Heart right ventricle (tissue), 16 donors: ENCODE results near the gene TMIGD2. TPM values are rescaled to one million over a fixed set of nuclear protein-coding genes. Genes with fewer than 3 reads are reported as not detected.

Experiments used
- ATAC-seq, 8 donors: fragments of 200-7000 bp; cut with Tn5 transposase; one replicate each; pipeline ENCODE4 v1.9.1; 2020; ENCODE audit warnings: mild to moderate bottlenecking in 8 of 8, moderate library complexity in 8 of 8, moderate number of reproducible peaks in 1 of 8
- DNase-seq, 2 donors: peaks; one replicate each; pipeline ENCODE4 v3.0.0-alpha.2; 2020
- H3K27ac ChIP-seq, 10 donors: fragments of 200-600 bp; sonication (generic) in 2 of 10; one replicate each; pipeline versions ENCODE4 v1.5.0 to v1.8.0; 2020 to 2022; ENCODE audit warnings: mild to moderate bottlenecking in 3 of 10
- H3K27me3 ChIP-seq, 7 donors: fragments of 200-600 bp; one replicate each; pipeline ENCODE4 v1.8.0; 2021 to 2022; ENCODE audit warnings: mild to moderate bottlenecking in 2 of 7
- H3K36me3 ChIP-seq, 9 donors: fragments of 200-600 bp; sonication (generic) in 1 of 9; one replicate each; pipeline versions ENCODE4 v1.5.0 to v1.8.0; 2020 to 2022; ENCODE audit warnings: mild to moderate bottlenecking in 2 of 9
- H3K4me1 ChIP-seq, 9 donors: fragments of 200-600 bp; sonication (generic) in 1 of 9; one replicate each; pipeline versions ENCODE4 v1.5.0 to v1.8.0; 2020 to 2022; ENCODE audit warnings: mild to moderate bottlenecking in 4 of 9
- H3K4me3 ChIP-seq, 10 donors: fragments of 200-600 bp; sonication (generic) in 2 of 10; one replicate each; pipeline versions ENCODE4 v1.5.0 to v1.8.0; 2020 to 2022; ENCODE audit warnings: mild to moderate bottlenecking in 7 of 10, moderate library complexity in 2 of 10
- H3K9me3 ChIP-seq, 11 donors: fragments of 200-600 bp in 10 of 11; sonication (generic) in 2 of 11; one replicate each; pipeline versions ENCODE4 v1.5.0 to v1.8.0; 2013 to 2022; ENCODE audit warnings: mild to moderate bottlenecking in 2 of 11, control low read depth in 1 of 11, moderate library complexity in 1 of 11
- WGBS, 2 donors: extraction: QIAGEN DNeasy Blood & Tissue Kit; methylation state at CpG; one replicate each; pipeline ENCODE4 v1.1.7; 2013; ENCODE audit warnings: inconsistent platforms in 1 of 2; 5-methylcytosine and 5-hydroxymethylcytosine counted together
- intact Hi-C, 10 donors: fragments of 100-400 bp; cut with DNase I; formaldehyde crosslinking; loops; one replicate each; pipeline versions ENCODE4 v1.11.1 to v1.14.2; 2022
- polyA plus RNA-seq, 2 donors: library from polyadenylated mRNA; stranded (reverse); fragments of 200-250 nt; gene quantifications; one replicate each; pipeline ENCODE4 v1.2.3, GENCODE V29; 2013
- total RNA-seq, 10 donors: library from RNA; stranded (reverse); fragmentation: NEBNext Ultra II Directional in 3 of 10; extraction: Animal tissue kit (Norgen Biotek cat#: 25700) in 3 of 10; gene quantifications; one replicate each; pipeline versions ENCODE4 v1.2.1 to v1.2.4, GENCODE V29; 2021 to 2023
- TF ChIP-seq, protein P1 (sequence below), 9 donors: fragments of 200-600 bp; sonication (generic) in 2 of 9; IDR thresholded peaks; one replicate each; pipeline versions ENCODE4 v1.5.0 to v1.8.0; 2021 to 2022; ENCODE audit warnings: antibody characterized with exemption in 9 of 9, mild to moderate bottlenecking in 5 of 9, moderate library complexity in 1 of 9
- donor health status: Arrhythmogenic right ventricular cardiomyopathy.
- donor health status: ischemic (EF 13 %, LVEDD 7.1; RV severe dilation, severe dysfunction).
- donor health status: healthy with polysubstance abuse.
- donor health status: DM: no; HTN: yes; CAD: no.
- donor health status: DM: no; HTN: no; CAD: no.
- donor health status: ischemic (EF 25% LVEDD 6.9; RV normal size, moderate dysfunction).
- donor health status: ischemic (EF 25% LVEDD 5.7; RV mildly dilated, moderate dysfunction).
- donor health status: healthy.
- donor health status: DM: yes; HTN: yes; CAD: no.
- donor health status: Ischemic cardiomyopathy.
- donor health status: ischemic (EF 35%, LVEDD 5.7; RV mildly dilated, moderate dysfunction).
- donor health status: nonischemic (EF 11% LVEDD 7.7; RV severe dilation, severe dysfunction).
- donor health status: DM: yes; HTN: yes; CAD: no.
- donor health status: PGD.
- donor health status: ischemic (EF 29% LVEDD 5.4; RV normal size, mild dysfunction).
- donor health status: nonischemic (EF 23%, LVEDD 6.1; RV moderate dilation, normal function).

Gene TMIGD2
- total and polyA plus RNA-seq, 12 donors: 0.07 to 0.35 TPM; not detected in 10

DNA sequence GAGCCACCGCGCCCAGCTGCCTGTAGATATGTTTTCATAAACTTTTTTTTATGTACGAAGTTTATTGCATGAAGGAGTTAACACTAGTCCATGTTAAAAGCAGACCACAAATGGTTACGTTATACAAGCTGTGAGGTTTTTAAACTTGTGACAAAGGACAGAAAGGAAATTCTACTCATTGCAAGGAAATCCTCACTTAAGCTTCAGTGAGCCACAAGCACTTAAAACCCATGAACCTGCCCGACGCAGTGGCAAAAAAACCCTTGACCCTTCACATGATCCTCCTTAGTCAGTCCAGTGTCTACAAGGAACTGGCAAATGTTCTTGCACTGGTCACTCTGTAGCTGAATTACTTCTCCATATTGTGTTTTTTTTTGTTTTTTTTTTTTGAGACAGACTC is 45.3 kb upstream of the TMIGD2 start:
- Histone ChIP-seq H3K4me1 (peaks cover 0 to 15% (median 7%) of the 10 kb centered on the region in 9 donors), H3K4me3 (no peak overlapping the region), H3K36me3 (peaks cover 0 to 42% (median 4%) of the 10 kb centered on the region in 9 donors), H3K27me3 (no peaks in the 10 kb centered on the region), H3K9me3 (no peaks in the 10 kb centered on the region), H3K27ac (no peak overlapping the region)
- 78 to 92% methylated on average over 6 of the region's 6 CpGs for WGBS, 2 donors
- DNase-seq (no peak), ATAC-seq (no peak)
- intact Hi-C loops: loop anchor here in 1 of 10 donors (5.0 kb wide), 1 partner anchor 75 kb away; no protein-coding TSS in a partner anchor
- TF ChIP-seq, protein P1, sequence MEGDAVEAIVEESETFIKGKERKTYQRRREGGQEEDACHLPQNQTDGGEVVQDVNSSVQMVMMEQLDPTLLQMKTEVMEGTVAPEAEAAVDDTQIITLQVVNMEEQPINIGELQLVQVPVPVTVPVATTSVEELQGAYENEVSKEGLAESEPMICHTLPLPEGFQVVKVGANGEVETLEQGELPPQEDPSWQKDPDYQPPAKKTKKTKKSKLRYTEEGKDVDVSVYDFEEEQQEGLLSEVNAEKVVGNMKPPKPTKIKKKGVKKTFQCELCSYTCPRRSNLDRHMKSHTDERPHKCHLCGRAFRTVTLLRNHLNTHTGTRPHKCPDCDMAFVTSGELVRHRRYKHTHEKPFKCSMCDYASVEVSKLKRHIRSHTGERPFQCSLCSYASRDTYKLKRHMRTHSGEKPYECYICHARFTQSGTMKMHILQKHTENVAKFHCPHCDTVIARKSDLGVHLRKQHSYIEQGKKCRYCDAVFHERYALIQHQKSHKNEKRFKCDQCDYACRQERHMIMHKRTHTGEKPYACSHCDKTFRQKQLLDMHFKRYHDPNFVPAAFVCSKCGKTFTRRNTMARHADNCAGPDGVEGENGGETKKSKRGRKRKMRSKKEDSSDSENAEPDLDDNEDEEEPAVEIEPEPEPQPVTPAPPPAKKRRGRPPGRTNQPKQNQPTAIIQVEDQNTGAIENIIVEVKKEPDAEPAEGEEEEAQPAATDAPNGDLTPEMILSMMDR (IDR thresholded peaks at IDR 0.05): no peak

DNA sequence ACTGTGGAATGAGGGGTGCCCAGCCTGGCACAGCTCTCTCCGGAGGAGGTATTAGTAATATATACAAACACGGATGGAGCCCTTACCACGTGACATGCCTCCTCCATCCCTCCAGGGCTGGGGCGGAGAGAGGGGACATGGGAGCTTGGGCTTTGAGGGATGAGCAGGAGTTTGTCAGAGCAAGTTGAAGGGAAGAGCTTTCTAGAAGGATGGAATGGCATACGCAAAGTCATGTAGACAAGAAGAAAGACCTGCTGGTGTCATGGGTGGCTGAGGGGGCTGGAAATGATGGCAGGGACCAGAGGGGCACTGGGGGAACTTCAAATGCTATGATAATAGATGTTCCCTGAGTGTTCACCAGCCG is 43.8 kb upstream of the TMIGD2 start:
- 93 to 95% methylated on average over 6 of the region's 6 CpGs for WGBS, 2 donors
- ATAC-seq (no peak), DNase-seq (no peak)
- peaks cover 0 to 42% (median 4%) of the 10 kb centered on the region in 9 donors for H3K36me3 ChIP-seq
- intact Hi-C loops: loop anchor here in 1 of 10 donors (5.0 kb wide), 1 partner anchor 74 kb away; no protein-coding TSS in a partner anchor
- peaks cover 0 to 16% (median 13%) of the 10 kb centered on the region in 9 donors for H3K4me1 ChIP-seq
- TF ChIP-seq, protein P1 (IDR thresholded peaks at IDR 0.05): no peak
- H3K27ac ChIP-seq: no peak overlapping the region
- no peak overlapping the region for H3K4me3 ChIP-seq
- no peaks in the 10 kb centered on the region for H3K27me3 ChIP-seq
- H3K9me3 ChIP-seq: no peaks in the 10 kb centered on the region

DNA sequence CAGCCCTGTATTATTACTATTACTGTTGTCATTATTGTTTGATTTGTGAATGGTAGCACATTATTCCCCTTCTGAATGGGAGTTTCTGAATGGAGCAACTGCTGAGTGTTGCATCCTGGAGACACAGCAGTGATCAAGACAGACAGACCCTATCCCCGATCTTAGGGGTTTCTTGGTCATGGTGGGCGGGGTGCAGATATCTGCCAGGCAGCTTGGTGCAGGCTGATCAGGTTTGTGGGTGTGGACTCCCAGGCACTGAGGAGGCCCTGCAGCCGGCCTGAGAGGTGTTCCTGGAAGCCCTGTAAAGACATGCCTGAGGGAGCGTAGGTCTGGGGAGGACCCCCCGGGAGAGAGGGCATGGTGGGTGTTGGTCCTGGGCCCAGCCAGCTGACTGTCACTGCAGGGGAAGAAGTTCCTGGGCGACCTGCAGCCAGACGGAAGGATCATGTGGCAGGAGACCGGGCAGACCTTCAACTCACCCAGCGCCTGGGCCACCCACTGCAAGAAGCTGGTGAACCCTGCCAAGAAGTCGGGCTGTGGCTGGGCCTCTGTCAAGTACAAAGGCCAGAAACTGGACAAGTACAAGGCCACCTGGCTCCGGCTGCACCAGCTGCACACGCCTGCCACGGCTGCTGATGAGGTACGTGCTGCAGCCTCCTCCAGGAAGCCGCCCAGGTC is 43.3 kb upstream of the TMIGD2 start:
- WGBS, 2 donors: 91 to 92% methylated on average over 15 of the region's 15 CpGs
- ATAC-seq (no peak), DNase-seq (no peak)
- Histone ChIP-seq H3K27ac (no peak overlapping the region), H3K4me3 (no peak overlapping the region), H3K4me1 (peaks cover 0 to 16% (median 13%) of the 10 kb centered on the region in 9 donors), H3K36me3 (peaks cover 0 to 42% (median 4%) of the 10 kb centered on the region in 9 donors), H3K9me3 (no peaks in the 10 kb centered on the region), H3K27me3 (no peaks in the 10 kb centered on the region)
- TF ChIP-seq, protein P1 (IDR thresholded peaks at IDR 0.05): no peak
- intact Hi-C loops: loop anchor here in 1 of 10 donors (5.0 kb wide), 1 partner anchor 73 kb away; no protein-coding TSS in a partner anchor

DNA sequence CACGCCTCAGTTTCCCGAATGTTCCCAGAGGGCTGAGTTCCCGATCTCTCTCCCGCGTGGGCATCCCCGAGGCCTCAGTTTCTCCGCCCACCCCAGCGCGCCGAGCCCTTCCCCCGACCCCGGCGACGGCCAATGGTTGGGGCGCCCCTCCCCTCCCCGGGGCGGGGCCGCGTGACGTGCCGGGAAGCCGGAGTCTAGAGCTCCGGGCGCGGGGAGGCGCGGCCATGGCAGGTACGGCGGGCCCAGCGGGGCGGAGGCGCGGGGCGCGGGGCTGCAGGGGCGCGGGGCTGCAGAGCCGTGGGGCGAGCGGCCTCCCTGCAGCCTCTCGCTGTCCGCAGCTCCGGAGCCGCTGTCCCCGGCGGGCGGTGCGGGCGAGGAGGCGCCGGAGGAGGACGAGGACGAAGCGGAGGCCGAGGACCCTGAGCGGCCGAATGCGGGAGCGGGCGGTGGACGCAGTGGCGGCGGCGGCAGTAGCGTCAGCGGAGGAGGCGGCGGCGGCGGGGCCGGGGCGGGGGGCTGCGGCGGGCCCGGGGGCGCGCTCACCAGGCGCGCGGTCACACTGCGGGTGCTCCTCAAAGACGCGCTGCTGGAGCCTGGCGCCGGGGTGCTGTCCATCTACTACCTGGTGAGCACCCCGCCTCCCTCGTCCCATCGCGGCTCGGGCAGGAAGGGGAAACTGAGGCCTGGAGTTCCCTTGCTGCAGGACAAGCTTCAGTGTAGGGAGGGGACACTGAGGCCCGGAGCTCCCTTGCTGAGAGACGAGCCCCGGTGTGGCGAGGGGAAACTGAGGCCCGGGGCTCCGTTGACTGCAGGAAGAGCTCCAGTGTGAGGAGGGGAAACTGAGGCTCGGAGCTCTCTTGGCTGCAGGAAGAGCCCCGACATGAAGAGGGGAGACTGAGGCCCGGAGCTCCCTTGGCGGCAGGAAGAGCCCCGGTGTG is 41.5 kb upstream of the TMIGD2 start, which contains the start of gene MPND:
MPND (plus strand) TSS at position 193 of the 938 bp plus-strand sequence; CDS start at position 225, 32 bp downstream.
- intact Hi-C loops: loop anchor here in 5 of 10 donors (2.0 to 5.0 kb wide), 3 partner anchors 57 to 97 kb away; partner anchors contain the start of genes SH3GL1 (in 5 of the 5), CHAF1A (in 1 of the 5) and YJU2 (in 1 of the 5)

More for the DNA sequence above, 41.5 kb upstream of the TMIGD2 start, which contains the start of gene MPND:
- WGBS, 2 donors: 5 to 7% methylated on average over 72 to 97 of the region's 101 CpGs
- ATAC-seq: peak; percentile 87 to 94 (median 92)
- Histone ChIP-seq H3K36me3 (peaks cover 0 to 28% (median 4%) of the 10 kb centered on the region in 9 donors), H3K9me3 (no peaks in the 10 kb centered on the region), H3K4me3 (peak within 1 kb of the TSS; percentile 36 to 89 (median 74)), H3K27ac (peak within 1 kb of the TSS; percentile 79 to 98 (median 94)), H3K27me3 (no peaks in the 10 kb centered on the region), H3K4me1 (peaks cover 2 to 21% (median 17%) of the 10 kb centered on the region in 9 donors)
- TF ChIP-seq, protein P1 (IDR thresholded peaks at IDR 0.05): no peak
- peak; percentile 94 to 96 for DNase-seq
